HCT116 (cell line): ENCODE results near the gene EIF2B2. TPM values are rescaled to one million over a fixed set of nuclear protein-coding genes. Genes with fewer than 3 reads are reported as not detected.

Experiments used
- ATAC-seq: fragments of 200-7000 bp; cut with Tn5 transposase; 2 replicates; pipeline ENCODE4 v1.9.1; 2020; ENCODE audit warnings: mild to moderate bottlenecking, moderate library complexity
- BruUV-seq: library from RNA; stranded (reverse); fragments of 400-500 nt; replicated peaks from 2 replicates; lab custom pipeline; 2021; lab: Mats Ljungman, UMichigan
- CTCF ChIA-PET: fragments of 300-600 bp; sonication (Branson Sonifier 250); formaldehyde crosslinking; loops from one replicate; lab custom pipeline; 2021; ENCODE audit warnings: antibody characterized with exemption; lab: Charles Lee
- POLR2A ChIA-PET: fragments of 300-600, 350-600 bp; sonication (Branson Sonifier 250); formaldehyde crosslinking; loops from one replicate; lab custom pipeline; 2021; ENCODE audit warnings: antibody characterized with exemption; lab: Charles Lee
- RAD21 ChIA-PET, 2 experiments: fragments of 300-600 bp; sonication (Branson Sonifier 250); formaldehyde crosslinking; loops; one replicate each; lab custom pipeline; 2023; ENCODE audit warnings: low total read pairs in 2 of 2; ENCODE audit not compliant: uncharacterized antibody in 2 of 2, unreplicated experiment in 2 of 2, low non-redundant PET in 1 of 2; lab: Charles Lee
- DNase-seq: peaks from one replicate; pipeline ENCODE4 v3.0.0-alpha.2; 2010; ENCODE audit warnings: low read depth, low spot score
- H2AFZ ChIP-seq: fragments of 200-600 bp; shearing (Covaris generic), sonication (generic); 2 replicates; pipeline ENCODE4 v1.6.1; 2017; ENCODE audit warnings: low read depth, mixed run types, mixed read lengths, antibody characterized with exemption, low read length; ENCODE audit not compliant: poor library complexity, severe bottlenecking
- H3K27ac ChIP-seq: 2 replicates; pipeline ENCODE4 v1.5.1; 2012; ENCODE audit warnings: low read depth, low read length
- H3K27me3 ChIP-seq: fragments of 200-600 bp; sonication (generic); 2 replicates; pipeline ENCODE4 v1.6.1; 2016; ENCODE audit warnings: mixed run types, low read length, mixed read lengths; ENCODE audit not compliant: insufficient read depth
- H3K36me3 ChIP-seq, 2 experiments: fragments of 200-500 bp in 1 of 2; fragments of 200-600 bp in 1 of 2; sonication (Bioruptor generic) in 1 of 2; sonication (generic) in 1 of 2; 2 replicates each; pipeline versions ENCODE4 v1.5.1 to v1.6.1; 2014 to 2016; ENCODE audit warnings: low read length in 2 of 2, inconsistent platforms in 1 of 2, mixed read lengths in 1 of 2, mixed run types in 1 of 2; ENCODE audit not compliant: insufficient read depth in 2 of 2, control insufficient read depth in 1 of 2
- H3K4me1 ChIP-seq, 2 experiments: fragments of 200-600 bp in 1 of 2; sonication (generic) in 1 of 2; 2 replicates each; pipeline versions ENCODE4 v1.5.1 to v1.6.1; 2012 to 2017; ENCODE audit warnings: low read length in 2 of 2, inconsistent platforms in 1 of 2, mild to moderate bottlenecking in 1 of 2, mixed read lengths in 1 of 2, mixed run types in 1 of 2, moderate library complexity in 1 of 2; ENCODE audit not compliant: insufficient read depth in 2 of 2, control insufficient read depth in 1 of 2
- H3K4me2 ChIP-seq: fragments of 200-600 bp; sonication (generic); 2 replicates; pipeline ENCODE4 v1.6.1; 2017; ENCODE audit warnings: mixed run types, low read length, mixed read lengths
- H3K4me3 ChIP-seq, 2 experiments: fragments of 200-600 bp in 1 of 2; sonication (generic) in 1 of 2; replicated peaks in 1 of 2; 2 replicates each; pipeline ENCODE4 v1.5.1; 2011 to 2016; ENCODE audit warnings: low read length in 2 of 2, control low read depth in 1 of 2, low read depth in 1 of 2, mild to moderate bottlenecking in 1 of 2, mixed read lengths in 1 of 2, mixed run types in 1 of 2
- H3K79me2 ChIP-seq: fragments of 200-600 bp; sonication (generic); 2 replicates; pipeline ENCODE4 v1.6.1; 2017; ENCODE audit warnings: mild to moderate bottlenecking, mixed run types, low read length, moderate library complexity, mixed read lengths; ENCODE audit not compliant: insufficient read depth
- H3K9ac ChIP-seq: fragments of 200-600 bp; sonication (generic); 2 replicates; pipeline ENCODE4 v1.6.1; 2016; ENCODE audit warnings: low read length, mixed read lengths
- H3K9me2 ChIP-seq: fragments of 200-600 bp; sonication (generic), shearing (Covaris generic); 2 replicates; pipeline ENCODE4 v1.6.1; 2017; ENCODE audit warnings: mixed run types, mild to moderate bottlenecking, moderate library complexity; ENCODE audit not compliant: insufficient read depth
- H3K9me3 ChIP-seq, 2 experiments: fragments of 200-500 bp in 1 of 2; fragments of 200-600 bp in 1 of 2; sonication (Bioruptor generic) in 1 of 2; sonication (generic) in 1 of 2; 2 replicates each; pipeline ENCODE4 v1.6.1; 2014 to 2017; ENCODE audit warnings: low read length in 2 of 2, mixed read lengths in 2 of 2, inconsistent platforms in 1 of 2, low read depth in 1 of 2, mild to moderate bottlenecking in 1 of 2, mixed run types in 1 of 2, moderate library complexity in 1 of 2; ENCODE audit not compliant: control insufficient read depth in 1 of 2, insufficient read depth in 1 of 2
- H4K20me1 ChIP-seq: fragments of 200-600 bp; sonication (generic), shearing (Covaris generic); 2 replicates; pipeline ENCODE4 v1.6.1; 2017; ENCODE audit warnings: mixed run types, mild to moderate bottlenecking, moderate library complexity; ENCODE audit not compliant: insufficient read depth
- ATF3 ChIP-seq: IDR thresholded peaks from 2 replicates; pipeline ENCODE4 v1.6.1; 2012
- CEBPB ChIP-seq: IDR thresholded peaks from 2 replicates; pipeline ENCODE4 v1.6.1; 2012; ENCODE audit warnings: low read depth
- CTCF ChIP-seq, 3 experiments: fragments of 200-600 bp in 1 of 3; sonication (generic) in 1 of 3; IDR thresholded peaks in 2 of 3; conservative IDR thresholded peaks in 1 of 3; 2 replicates each; pipeline ENCODE4 v1.5.1; 2012 to 2017; ENCODE audit warnings: low read depth in 2 of 3, low read length in 2 of 3, antibody characterized with exemption in 1 of 3, borderline replicate concordance in 1 of 3, control low read depth in 1 of 3, mild to moderate bottlenecking in 1 of 3, mixed read lengths in 1 of 3, mixed run types in 1 of 3, moderate library complexity in 1 of 3; ENCODE audit not compliant: insufficient read depth in 1 of 3
- EGR1 ChIP-seq: IDR thresholded peaks from 2 replicates; pipeline ENCODE4 v1.6.1; 2012; ENCODE audit warnings: low read depth
- EZH2phosphoT487 ChIP-seq: fragments of 200-600 bp; IDR thresholded peaks from 2 replicates; pipeline ENCODE4 v1.6.1; 2018; ENCODE audit warnings: antibody characterized with exemption, borderline replicate concordance
- FOSL1 ChIP-seq: IDR thresholded peaks from 2 replicates; pipeline ENCODE4 v1.6.1; 2012; ENCODE audit warnings: low read depth
- MAX ChIP-seq: IDR thresholded peaks from 2 replicates; pipeline ENCODE4 v1.6.1; 2012
- POLR2AphosphoS5 ChIP-seq: IDR thresholded peaks from 2 replicates; pipeline ENCODE4 v1.6.1; 2011; ENCODE audit warnings: mild to moderate bottlenecking, low read depth, low read length, moderate library complexity
- RAD21 ChIP-seq: IDR thresholded peaks from 2 replicates; pipeline ENCODE4 v1.6.1; 2012; ENCODE audit warnings: low read depth, mild to moderate bottlenecking
- REST ChIP-seq: IDR thresholded peaks from 2 replicates; pipeline ENCODE4 v1.6.1; 2012; ENCODE audit warnings: low read depth
- SP1 ChIP-seq: IDR thresholded peaks from 2 replicates; pipeline ENCODE4 v1.6.1; 2012; ENCODE audit warnings: low read depth
- SRF ChIP-seq: IDR thresholded peaks from 2 replicates; pipeline ENCODE4 v1.6.1; 2012; ENCODE audit warnings: low read depth
- TCF7L2 ChIP-seq: IDR thresholded peaks from 2 replicates; pipeline ENCODE4 v1.7.0; 2011; ENCODE audit warnings: borderline replicate concordance, inconsistent platforms; ENCODE audit not compliant: insufficient read depth, insufficient read length; ENCODE audit errors: extremely low read depth
- YY1 ChIP-seq: IDR thresholded peaks from 2 replicates; pipeline ENCODE4 v1.6.1; 2011; ENCODE audit warnings: low read length, low read depth, moderate library complexity, mild to moderate bottlenecking; ENCODE audit not compliant: insufficient replicate concordance; ENCODE audit errors: extremely low read depth
- ZNF274 ChIP-seq: fragments of 200-500 bp; sonication (Bioruptor generic); IDR thresholded peaks from 2 replicates; pipeline ENCODE4 v1.6.1; 2014; ENCODE audit warnings: mild to moderate bottlenecking, low read depth, low read length, inconsistent platforms
- intact Hi-C: fragments of 100-400 bp; cut with micrococcal nuclease; formaldehyde crosslinking; loops from 2 replicates; pipeline ENCODE4 v1.10.0; 2022
- total RNA-seq: library from RNA; stranded (reverse); gene quantifications from one replicate; pipeline ENCODE4 v1.2.1, GENCODE V29; 2021; ENCODE audit not compliant: unreplicated experiment

Gene EIF2B2
- total RNA-seq, 1 experiment from 2014 or later = 54.8 TPM

- no peak overlapping the region for H3K9ac ChIP-seq
- DNase-seq = peak; percentile 45
- H3K4me2 ChIP-seq = peak overlapping the region; percentile 34
- no peaks in the 10 kb centered on the region for H3K9me2 ChIP-seq
- intact Hi-C loops = no loop called here
- no peak overlapping the region for H3K4me3 ChIP-seq
- ChIA-PET CTCF (no interaction called here), RAD21 (no interaction called here), POLR2A (no interaction called here)
- H3K36me3 ChIP-seq = no peaks in the 10 kb centered on the region
- no peaks in the 10 kb centered on the region for H3K9me3 ChIP-seq
- no TSS peak for BruUV-seq
- ATAC-seq = peak; percentile 71
- TF ChIP-seq SP1 (peak; percentile 41; the same call in 1 of the 2 replicates), YY1 (no peak), ATF3 (no peak)
- TF ChIP-seq, all 23 proteins: peak for 1
- Histone ChIP-seq H3K4me1 (peaks cover 2 to 15% of the 10 kb centered on the region in 2 experiments; a peak in 2 of 4 replicates), H2AFZ (no peak overlapping the region), H3K79me2 (no peaks in the 10 kb centered on the region), H4K20me1 (no peaks in the 10 kb centered on the region), H3K27me3 (no peaks in the 10 kb centered on the region), H3K27ac (no peak overlapping the region)
Observed at GRCh38 chr14:74988131-74988530, 14.6 kb upstream of the EIF2B2 start.

GRCh38 chr14:74988993-74989392, 13.7 kb upstream of the EIF2B2 start:
- intact Hi-C loops = no loop called here
- RAD21 ChIA-PET = no interaction called here
- H2AFZ ChIP-seq = peak overlapping the region; percentile 33
- TF ChIP-seq CTCF (IDR thresholded peaks at IDR 0.05 in 2 of 3, conservative IDR thresholded peaks at IDR 0.05 in 1 of 3; ENCODE audit: borderline replicate concordance in 1 of 3, insufficient read depth in 1 of 3, low read depth in 2 of 3, low read length in 2 of 3) = no peak
- no peak for TF ChIP-seq POLR2AphosphoS5
- TF ChIP-seq CEBPB = no peak
- no peak for TF ChIP-seq YY1
- no peak for TF ChIP-seq RAD21
- no peak for TF ChIP-seq ZNF274
- TF ChIP-seq EZH2phosphoT487 = no peak
- TF ChIP-seq MAX = no peak
- TF ChIP-seq REST = no peak
- TF ChIP-seq TCF7L2 = no peak
- TF ChIP-seq EGR1 = no peak
- no peak for TF ChIP-seq SRF
- TF ChIP-seq FOSL1 = no peak
- no peak for TF ChIP-seq SP1

More at GRCh38 chr14:74988993-74989392, 13.7 kb upstream of the EIF2B2 start:
- Histone ChIP-seq H3K4me2 (no peak overlapping the region), H4K20me1 (no peaks in the 10 kb centered on the region), H3K9ac (no peak overlapping the region), H3K9me3 (no peaks in the 10 kb centered on the region), H3K27ac (no peak overlapping the region), H3K27me3 (no peaks in the 10 kb centered on the region), H3K4me1 (peaks cover 2 to 15% of the 10 kb centered on the region in 2 experiments; a peak in 2 of 4 replicates), H3K79me2 (no peaks in the 10 kb centered on the region), H3K9me2 (no peaks in the 10 kb centered on the region), H3K36me3 (no peaks in the 10 kb centered on the region), H3K4me3 (no peak overlapping the region)
- ATAC-seq = no peak
- POLR2A ChIA-PET = no interaction called here
- CTCF ChIA-PET = no interaction called here
- no peak for DNase-seq
- no TSS peak for BruUV-seq
